Nephron progenitor cell (in vitro differentiated cells): ENCODE measurements around the gene TXNDC15.

Experiments used
- DNase-seq: peaks from one replicate; pipeline ENCODE4 v3.0.0; 2021
- H3K27ac Mint-ChIP-seq: 2 replicates; pipeline ENCODE4 v1.8.0; 2021; ENCODE audit warnings: mild to moderate bottlenecking, moderate library complexity, mixed read lengths
- H3K27me3 Mint-ChIP-seq: 2 replicates; pipeline ENCODE4 v1.8.0; 2021; ENCODE audit warnings: mild to moderate bottlenecking, low read depth, mixed read lengths; ENCODE audit not compliant: poor library complexity
- H3K36me3 Mint-ChIP-seq: 2 replicates; pipeline ENCODE4 v1.8.0; 2021; ENCODE audit warnings: low read depth, mixed read lengths
- H3K4me1 Mint-ChIP-seq: 2 replicates; pipeline ENCODE4 v1.8.0; 2021; ENCODE audit warnings: mixed read lengths
- H3K4me3 Mint-ChIP-seq: 2 replicates; pipeline ENCODE4 v1.8.0; 2021; ENCODE audit warnings: mild to moderate bottlenecking, moderate library complexity, mixed read lengths
- H3K9me3 Mint-ChIP-seq: 2 replicates; pipeline ENCODE4 v1.8.0; 2021; ENCODE audit warnings: mild to moderate bottlenecking, moderate library complexity, mixed read lengths
- CTCF ChIP-seq: fragments of 200-600 bp; sonication (generic); IDR thresholded peaks from 2 replicates; pipeline ENCODE4 v1.5.0; 2021; ENCODE audit warnings: antibody characterized with exemption

TXNDC15 gene

GRCh38 chr5:134949316-134949715, 75.1 kb downstream of the TXNDC15 start:
- H3K4me1 Mint-ChIP-seq = no peaks in the 10 kb centered on the region
- DNase-seq = no peak
- peaks cover 4% of the 10 kb centered on the region for H3K36me3 Mint-ChIP-seq
- peaks cover 3% of the 10 kb centered on the region for H3K9me3 Mint-ChIP-seq
- no peak for TF ChIP-seq CTCF
- H3K4me3 Mint-ChIP-seq = no peak overlapping the region
- no peak overlapping the region for H3K27ac Mint-ChIP-seq
- peaks cover 2% of the 10 kb centered on the region for H3K27me3 Mint-ChIP-seq
